ENCODE data around the gene GCHFR.

The GCHFR gene

DNA sequence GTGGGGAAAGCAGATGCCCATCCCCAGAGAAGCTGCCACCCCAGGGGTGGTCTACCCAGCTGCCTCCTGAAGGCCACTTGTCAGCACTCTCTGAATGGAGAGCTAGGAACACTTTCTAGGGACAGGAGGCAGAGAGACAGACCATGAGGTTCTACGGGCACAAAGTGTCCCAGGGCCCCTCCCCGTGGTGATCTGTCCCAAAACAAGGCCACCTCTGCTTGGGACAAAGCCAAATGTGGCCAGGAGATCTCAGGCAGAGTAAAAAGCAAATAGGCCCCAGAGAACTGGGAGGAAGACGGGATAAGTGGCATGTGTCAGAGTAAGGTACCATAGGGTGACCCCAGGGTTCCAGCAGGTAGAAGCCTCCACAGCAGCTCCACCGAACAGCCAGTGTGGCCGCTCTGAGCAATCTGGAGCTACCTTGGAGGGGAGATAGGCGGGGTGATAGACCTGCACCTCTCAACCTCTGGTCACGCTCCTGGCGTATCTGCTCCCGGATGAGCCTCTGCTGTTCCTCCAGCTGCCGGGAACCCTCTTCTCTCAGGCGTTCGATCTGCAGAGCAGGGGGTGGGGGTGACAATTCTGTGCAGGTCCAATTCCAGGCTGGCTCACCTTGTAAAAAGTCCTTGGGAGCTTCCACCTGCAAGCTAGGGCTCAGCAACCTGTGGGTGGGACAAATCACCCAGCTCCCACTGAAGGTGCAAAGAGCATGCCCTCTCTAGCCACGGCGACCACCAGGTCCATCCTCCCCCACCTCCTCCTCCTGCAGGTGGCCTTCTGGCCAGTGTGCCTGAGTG, 12.1 kb downstream of the GCHFR start:
- in situ Hi-C loops (cut with MboI; ENCODE audit: low sequenced_read_pairs) = no loop called here

DNA sequence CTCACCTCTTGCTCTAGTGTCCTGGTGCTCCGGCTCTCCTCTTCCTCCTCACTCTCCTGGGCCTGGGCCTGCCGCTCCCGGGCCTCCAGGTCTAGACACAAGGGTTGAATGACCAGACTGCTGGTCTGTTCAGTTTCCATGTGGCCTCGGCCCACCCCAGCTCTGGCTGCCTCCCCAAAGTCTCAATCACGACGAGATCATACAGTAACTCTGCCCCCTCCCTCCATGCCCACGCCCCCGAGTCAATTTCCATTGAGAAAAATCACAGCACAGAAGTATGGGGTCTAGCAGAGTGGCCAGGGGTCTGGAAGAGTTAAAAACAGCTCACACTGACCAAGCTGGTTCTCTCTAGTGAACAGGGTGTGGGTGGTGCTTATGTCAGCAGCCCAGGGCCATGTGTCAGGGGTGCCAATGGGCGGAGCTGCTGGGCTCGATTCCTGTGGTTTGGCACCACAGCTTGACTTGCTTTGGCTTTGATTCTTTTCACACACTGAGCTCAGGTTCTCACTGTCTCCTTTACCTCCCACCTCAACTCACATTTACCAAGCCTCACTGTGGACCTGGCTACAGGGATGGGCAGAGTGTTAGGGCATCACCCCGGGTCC, 12.8 kb downstream of the GCHFR start:
- in situ Hi-C loops (cut with MboI; ENCODE audit: low sequenced_read_pairs) = no loop called here

- in situ Hi-C loops (cut with MboI; ENCODE audit: low sequenced_read_pairs) = no loop called here
Measured at GRCh38 chr15:40782609-40783227, 18.9 kb downstream of the GCHFR start.

DNA sequence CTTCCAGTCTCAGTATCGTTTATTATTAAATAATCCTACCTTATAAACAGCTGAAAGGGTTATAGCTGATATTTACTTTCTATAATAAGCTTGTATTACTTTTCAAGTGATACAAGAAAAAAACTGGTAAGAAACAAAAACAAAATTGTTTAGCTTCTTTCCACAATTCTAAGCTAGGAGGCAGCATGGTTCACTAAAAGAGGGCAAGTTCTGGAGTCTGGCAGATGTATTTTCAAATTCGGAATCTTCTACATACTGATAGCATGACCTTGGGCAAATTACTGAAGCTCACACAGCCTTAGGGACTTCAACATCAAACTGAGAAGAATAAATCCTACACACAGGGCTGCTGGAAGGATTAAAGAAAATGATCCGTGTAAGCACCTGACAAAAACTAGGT, 21.3 kb downstream of the GCHFR start:
- in situ Hi-C loops (cut with MboI; ENCODE audit: low sequenced_read_pairs) = no loop called here

DNA sequence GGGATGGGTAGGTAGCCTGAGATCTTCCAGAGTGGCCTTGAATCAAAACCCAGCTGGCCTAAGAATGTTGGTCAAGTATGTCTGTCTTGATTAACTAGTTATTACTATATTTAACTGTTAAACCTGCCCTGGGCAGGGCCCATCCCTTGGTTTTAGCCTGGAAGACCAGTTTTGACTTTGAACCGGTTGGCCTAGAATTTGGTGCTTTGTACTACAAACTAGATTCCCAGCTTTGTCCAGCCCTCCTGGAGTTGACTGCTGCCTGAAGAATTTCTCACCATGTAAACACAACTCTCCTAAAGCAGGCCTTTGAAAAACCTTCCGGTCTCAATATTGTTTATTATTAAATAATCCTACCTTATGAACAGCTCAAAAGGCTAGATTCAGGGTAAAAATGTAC, 21.9 kb downstream of the GCHFR start:
- in situ Hi-C loops (cut with MboI; ENCODE audit: low sequenced_read_pairs) = no loop called here

DNA sequence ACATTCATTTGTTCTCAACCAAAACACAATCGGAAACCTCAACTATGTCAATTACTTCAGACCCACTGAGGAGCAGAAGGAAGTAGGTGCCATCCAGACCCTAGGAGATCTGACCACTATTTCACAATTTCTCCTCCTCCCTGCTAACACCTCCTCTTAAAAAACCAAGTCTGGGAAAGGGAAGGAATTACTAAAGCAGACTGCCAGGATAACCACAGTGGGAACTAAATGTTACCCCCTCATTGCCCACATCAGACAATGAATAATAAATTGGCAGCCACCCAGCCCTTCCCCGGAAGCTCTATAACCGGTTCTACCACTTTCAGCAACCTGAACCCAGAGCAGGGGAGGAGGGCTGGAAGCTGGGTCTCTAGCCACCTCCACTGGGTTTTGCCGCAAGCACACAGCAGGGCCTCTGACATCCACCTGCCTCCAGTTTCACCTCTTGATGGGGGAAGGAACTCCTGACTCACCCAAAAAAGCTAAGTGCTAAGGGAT, 23.5 kb downstream of the GCHFR start:
- in situ Hi-C loops (cut with MboI; ENCODE audit: low sequenced_read_pairs) = no loop called here

DNA sequence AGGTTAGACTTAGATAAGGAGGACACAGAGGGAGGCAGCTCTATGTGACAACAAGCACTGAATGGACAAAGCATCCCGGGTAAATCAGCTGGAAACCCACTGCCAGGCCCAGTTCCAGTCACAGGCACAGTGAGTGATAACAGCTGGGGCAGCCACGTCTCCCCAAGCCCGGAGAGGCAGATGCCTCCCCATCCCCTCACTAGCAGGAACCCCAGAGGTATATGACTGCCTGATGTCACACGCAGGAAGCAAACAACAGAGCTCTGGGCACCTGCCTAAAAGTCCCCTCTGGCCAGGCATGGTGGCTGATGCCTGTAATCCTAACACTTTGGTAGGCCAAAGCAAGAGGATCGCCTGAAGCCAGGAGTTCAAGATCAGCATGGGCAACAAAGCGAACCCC, 24.1 kb downstream of the GCHFR start:
- in situ Hi-C loops (cut with MboI; ENCODE audit: low sequenced_read_pairs) = no loop called here

- in situ Hi-C loops (cut with MboI; ENCODE audit: low sequenced_read_pairs) = no loop called here
Measured at GRCh38 chr15:40789119-40789518, 25.3 kb downstream of the GCHFR start.

- in situ Hi-C loops (cut with MboI; ENCODE audit: low sequenced_read_pairs) = no loop called here
Measured at GRCh38 chr15:40789999-40790398, 26.1 kb downstream of the GCHFR start.

DNA sequence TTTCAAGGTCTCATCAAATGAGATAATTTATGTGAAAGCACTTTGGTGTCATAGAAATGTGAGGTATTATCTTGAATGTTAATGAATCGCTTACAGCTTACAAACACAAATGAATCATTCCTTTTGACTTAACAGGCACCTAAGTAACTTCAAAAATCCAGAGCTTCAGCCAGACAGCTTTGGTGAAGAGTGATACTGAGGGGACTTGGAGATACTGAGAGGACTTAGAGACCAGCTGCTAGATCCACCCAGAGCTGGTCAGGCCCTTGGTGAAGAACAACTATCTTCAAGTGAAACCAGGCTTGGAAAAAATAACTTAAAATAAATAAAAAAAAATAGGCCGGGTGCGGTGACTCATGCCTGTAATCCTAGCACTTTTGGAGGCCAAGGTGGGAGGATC, 26.9 kb downstream of the GCHFR start:
- in situ Hi-C loops (cut with MboI; ENCODE audit: low sequenced_read_pairs) = no loop called here

DNA sequence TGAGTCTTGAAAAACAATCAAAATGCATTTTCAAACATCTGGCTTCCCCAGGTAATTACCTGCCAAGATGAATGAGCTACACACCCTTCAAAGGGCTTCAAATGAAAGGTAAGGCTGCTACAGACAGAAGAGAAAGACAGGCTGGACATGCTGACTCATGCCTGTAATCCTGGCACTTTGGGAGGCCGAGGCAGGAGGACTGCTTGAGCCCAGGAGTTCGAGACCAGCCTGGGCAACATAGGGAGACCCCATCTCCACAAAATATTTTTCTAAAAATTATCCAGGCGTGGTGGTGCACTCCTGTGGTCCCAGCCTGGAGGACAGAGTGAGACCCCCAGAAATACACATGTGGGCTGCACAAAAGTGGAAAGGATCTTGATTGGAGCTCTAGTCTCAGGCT, 28.5 kb downstream of the GCHFR start:
- in situ Hi-C loops (cut with MboI; ENCODE audit: low sequenced_read_pairs) = no loop called here

DNA sequence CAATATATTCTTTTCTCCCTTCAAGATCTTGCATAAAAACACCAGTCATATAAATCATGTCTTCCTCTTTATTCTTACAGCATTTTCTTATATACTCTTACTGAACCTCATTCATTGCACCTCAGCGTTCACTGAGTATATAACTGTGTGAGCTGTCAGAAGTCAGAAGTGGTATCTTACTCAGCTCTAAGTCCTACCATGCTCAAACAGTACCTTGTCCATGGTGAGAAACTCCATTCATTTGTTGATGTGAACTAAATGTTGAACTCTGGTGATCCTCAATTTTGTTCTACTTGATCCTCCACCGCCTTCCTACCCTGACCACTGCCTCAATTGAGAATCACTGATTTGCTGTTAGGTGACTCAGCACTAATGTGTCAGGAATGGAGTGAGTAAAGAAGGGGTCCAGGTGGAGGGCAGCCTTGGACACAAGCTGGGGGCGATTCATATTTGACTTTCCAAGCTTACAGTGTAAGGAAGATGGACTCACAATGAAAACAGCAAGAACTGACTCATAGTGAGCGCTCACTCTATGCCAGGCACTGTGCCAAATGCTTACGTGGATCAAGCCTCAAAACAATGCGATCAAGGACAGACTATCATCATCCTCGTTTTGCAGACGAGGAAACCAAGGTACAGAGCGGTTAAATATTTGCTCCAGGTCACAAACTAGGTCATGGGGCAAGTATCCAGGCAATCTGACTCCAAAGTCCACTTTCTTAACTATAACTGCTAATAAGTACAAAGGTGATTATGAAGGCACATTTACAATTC, 29.5 kb downstream of the GCHFR start:
- in situ Hi-C loops (cut with MboI; ENCODE audit: low sequenced_read_pairs) = no loop called here

DNA sequence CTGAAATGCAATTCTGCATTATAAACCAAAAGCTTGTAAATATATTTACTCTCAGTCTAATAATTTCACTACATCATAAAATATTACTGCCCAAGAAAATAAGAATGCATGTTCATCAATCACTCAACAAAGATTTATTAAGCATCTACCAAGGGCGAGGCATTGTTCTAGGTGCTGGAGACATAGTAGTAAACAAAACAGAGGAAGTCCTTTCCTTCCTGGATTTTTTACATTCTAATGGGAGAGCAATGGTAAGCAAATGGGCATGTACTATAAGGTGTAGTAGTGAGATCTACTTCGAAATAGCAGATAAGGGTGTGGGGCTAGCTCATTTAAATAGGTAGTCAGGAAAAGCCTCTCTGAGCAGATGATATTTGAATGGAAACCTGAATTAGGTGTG, 32.2 kb downstream of the GCHFR start:
- in situ Hi-C loops (cut with MboI; ENCODE audit: low sequenced_read_pairs) = no loop called here

DNA sequence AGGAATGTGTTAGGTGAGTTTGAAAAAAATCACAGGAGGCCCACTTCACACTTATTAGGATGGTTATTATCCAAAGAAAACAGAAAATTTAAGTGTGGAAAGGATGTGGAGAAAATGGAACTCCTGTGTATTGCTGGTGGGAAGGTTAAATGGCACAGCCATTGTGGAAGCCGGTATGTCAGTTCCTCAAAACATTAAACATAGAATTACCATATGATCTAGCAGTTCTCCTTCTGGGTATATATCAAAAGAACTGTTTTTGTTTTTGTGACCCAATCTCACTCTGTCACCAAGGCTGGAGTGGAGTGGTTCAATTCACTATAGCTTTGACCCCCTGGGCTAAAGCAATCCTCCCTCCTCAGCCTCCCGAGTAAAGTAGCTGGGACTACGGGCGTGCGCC, 32.6 kb downstream of the GCHFR start:
- in situ Hi-C loops (cut with MboI; ENCODE audit: low sequenced_read_pairs) = no loop called here

GRCh38 chr15:40799523-40799922, 35.7 kb downstream of the GCHFR start:
- in situ Hi-C loops (cut with MboI; ENCODE audit: low sequenced_read_pairs) = no loop called here

DNA sequence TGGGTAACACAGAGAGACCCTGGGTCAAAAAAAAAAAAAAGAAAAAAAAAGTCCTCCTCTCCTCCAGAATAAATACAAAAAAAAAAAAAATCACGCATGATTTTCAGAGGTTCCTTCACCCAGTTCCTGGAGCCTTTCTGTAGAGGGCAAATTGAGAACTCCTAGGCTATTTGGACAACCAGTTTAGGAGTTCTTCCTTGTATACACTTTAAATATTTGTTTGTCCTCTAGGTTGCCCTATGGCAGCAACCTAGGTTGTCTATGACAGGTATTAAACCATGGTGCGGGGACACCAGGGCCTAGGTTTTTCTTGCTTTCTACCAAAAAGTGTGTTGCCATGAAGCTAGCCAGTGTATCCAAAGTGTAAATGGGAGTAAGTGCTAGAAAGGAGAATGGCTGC, 39.2 kb downstream of the GCHFR start:
- in situ Hi-C loops (cut with MboI; ENCODE audit: low sequenced_read_pairs) = no loop called here

- in situ Hi-C loops (cut with MboI; ENCODE audit: low sequenced_read_pairs) = no loop called here
Measured at GRCh38 chr15:40803688-40804087, 39.8 kb downstream of the GCHFR start.

GRCh38 chr15:40806672-40807027, 42.8 kb downstream of the GCHFR start:
- in situ Hi-C loops (cut with MboI; ENCODE audit: low sequenced_read_pairs) = no loop called here

GRCh38 chr15:40807028-40807887, 43.4 kb downstream of the GCHFR start, which contains the start of the genes DNAJC17 and ZFYVE19:
DNAJC17 (minus strand) TSS chr15:40807473; CDS start chr15:40807446, 27 bp downstream.
ZFYVE19 (plus strand) TSS chr15:40807089; CDS start chr15:40807590, 501 bp downstream.
- in situ Hi-C loops (cut with MboI; ENCODE audit: low sequenced_read_pairs) = no loop called here

GRCh38 chr15:40807888-40808461, 44.1 kb downstream of the GCHFR start:
- in situ Hi-C loops (cut with MboI; ENCODE audit: low sequenced_read_pairs) = no loop called here
